Stimulated activated CD4-positive, alpha-beta T cell treated with anti-CD3 and anti-CD28 coated beads, Interleukin-2, amount 100 ng/mL, for 48 hours (primary cell): Measurements from ENCODE around the gene PPP2R2B.

Source experiments
- DNase-seq, 2 donors: peaks; one replicate each; pipeline ENCODE4 v3.0.0-alpha.2; 2020

Gene PPP2R2B

GRCh38 chr5:146821732-146822131 lies 56.8 kb downstream of the PPP2R2B start:
- no peak for DNase-seq

DNA sequence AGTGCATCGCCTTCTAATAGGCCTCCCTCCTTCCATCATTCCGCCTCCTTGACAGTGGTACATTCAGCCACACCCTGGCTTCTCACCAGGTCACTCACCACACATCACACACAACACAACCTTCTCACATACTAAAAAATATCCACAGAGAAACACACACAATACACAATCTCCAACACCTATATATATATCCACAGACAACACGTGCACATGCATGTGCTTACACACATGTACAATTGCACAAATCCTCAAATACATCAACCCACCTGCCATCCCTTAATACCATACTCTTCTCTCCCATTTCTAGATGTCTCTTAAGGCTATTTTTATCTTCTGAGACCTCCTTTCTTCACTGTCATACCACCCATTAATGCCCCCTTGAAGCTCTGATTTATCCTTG lies 57.6 kb downstream of the PPP2R2B start:
- no peak for DNase-seq

- DNase-seq = no peak
Measured at GRCh38 chr5:146818822-146819221, 59.7 kb downstream of the PPP2R2B start.

- no peak for DNase-seq
Measured at GRCh38 chr5:146817973-146818372, 60.6 kb downstream of the PPP2R2B start.

DNA sequence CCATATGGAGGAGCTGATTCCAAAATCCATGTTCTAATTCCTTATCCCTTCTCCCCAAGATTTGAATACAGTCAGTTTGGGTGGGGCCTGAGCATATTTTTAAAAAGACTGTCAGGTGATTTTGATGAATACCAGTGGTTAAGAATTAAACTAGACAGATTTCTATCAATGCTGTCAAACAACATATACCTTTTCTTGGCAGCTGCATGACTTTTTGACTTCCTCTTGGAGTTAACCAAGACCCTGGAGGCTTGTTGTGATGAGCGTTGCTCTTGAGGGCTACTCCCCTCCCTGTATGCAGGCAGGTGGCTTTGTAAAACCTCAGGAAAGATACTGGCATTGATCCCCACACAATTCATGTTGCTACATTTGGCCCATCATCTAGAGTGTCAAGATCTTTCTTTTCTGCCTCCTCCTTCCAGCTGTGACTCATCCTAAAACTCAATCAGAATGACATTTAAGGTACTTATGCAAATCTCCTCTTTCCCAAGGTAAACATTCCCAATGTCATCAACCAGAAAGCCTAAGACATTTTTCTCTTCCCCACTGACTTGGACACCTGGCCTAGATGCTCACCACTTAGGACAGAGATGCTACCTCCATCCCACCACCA lies 61.7 kb downstream of the PPP2R2B start:
- DNase-seq = no peak

- DNase-seq = no peak
Measured at GRCh38 chr5:146815411-146815810, 63.1 kb downstream of the PPP2R2B start.

DNA sequence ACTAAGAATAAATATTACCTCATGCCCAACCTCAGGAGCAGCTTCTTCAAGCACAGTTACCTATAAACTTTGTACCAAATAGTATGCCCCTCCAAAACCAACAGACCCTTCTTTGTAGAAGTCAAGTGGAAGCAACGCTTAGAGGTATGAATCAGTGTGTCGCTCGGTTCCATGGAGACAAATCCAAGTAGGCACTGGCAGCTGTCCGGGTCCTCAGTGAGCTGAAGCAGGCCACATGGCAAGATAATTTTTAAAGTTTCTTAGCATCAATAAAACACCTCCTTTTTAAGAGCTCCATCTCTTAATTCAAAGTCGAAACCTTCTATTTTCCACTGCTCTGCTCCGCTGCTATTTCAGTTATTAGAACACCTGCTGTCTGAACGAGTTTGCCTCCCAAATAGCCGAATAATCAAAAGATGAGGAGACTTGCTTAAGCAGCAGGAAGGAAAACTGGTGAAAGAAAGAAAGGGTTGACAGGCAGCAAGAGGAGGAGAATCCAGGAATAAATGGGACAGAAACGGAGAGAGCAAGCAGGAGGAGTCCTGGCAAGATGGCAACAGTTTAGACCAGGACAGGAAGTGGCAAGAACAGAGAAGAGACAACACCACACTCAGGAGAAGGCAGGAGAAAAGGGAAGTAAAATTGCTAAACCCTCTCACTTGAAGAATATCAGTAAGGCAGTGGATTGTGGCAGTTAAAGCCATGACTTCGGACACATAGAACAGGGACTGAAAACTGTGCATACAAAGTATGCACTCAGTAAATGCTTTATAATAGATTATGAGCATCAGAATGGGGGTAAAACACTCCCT lies 65.0 kb downstream of the PPP2R2B start:
- DNase-seq = no peak

DNA sequence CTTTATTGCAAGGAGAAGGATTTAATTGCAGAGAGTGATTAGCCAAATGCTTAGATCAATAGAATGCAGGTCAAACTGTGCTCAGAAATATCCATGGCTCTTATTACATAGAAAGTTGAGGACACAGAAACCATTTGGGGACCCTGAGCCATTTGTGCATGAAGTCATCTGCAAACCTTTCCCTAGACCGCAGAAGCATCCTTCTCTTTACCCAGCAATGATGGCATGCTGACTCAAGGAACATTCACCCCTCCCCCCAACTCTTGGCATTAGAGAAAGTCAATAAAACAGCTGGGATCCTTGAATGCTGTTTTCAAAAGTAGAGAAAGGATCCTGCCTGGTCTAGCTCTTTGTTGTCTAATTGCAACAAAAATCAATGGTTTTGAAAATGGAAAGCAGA lies 73.5 kb downstream of the PPP2R2B start:
- no peak for DNase-seq

DNA sequence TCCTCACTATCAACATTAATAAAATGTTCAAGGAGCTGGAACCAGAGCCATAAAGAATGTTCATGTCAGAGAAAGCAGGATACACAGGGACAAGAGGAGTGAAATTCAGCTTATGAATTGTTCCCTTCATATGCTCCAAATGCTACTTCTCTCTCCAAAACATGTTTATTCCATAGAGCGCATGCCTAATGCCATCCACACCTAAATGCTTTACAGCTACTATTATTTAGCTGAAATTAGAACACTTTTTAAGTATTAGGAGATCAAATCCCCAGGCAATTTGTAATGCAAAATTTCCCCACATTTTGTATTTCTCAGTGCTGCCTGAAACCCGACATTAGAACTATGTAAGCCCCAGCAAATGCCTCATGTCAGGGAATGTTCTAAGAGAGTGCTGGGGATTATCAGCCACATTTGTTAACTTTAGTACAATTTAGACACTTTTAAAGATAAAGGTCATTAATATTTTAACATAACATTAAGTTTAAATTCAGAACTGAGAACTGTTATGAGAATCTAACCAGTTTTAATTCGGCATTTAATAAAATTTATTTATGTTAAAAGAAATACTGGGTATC lies 75.5 kb downstream of the PPP2R2B start:
- DNase-seq = no peak

DNA sequence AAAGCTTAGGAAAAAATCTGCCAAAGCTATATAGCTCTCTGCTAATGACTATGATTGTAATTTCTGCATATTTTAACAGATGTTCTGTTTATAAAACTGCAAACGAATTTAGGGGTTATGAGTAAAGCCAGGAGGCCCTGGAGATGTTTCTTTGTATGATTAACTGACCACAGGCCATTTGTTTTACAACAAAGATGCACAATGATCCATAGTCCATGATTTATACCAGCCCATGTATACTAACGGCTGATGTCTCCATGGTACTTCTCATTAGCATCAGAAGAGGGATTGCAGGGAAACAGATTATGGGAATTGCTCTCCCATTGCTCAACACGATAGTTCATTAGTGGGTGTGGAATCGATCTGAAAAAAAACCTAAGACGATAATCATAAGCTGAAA lies 78.9 kb downstream of the PPP2R2B start:
- DNase-seq = no peak

DNA sequence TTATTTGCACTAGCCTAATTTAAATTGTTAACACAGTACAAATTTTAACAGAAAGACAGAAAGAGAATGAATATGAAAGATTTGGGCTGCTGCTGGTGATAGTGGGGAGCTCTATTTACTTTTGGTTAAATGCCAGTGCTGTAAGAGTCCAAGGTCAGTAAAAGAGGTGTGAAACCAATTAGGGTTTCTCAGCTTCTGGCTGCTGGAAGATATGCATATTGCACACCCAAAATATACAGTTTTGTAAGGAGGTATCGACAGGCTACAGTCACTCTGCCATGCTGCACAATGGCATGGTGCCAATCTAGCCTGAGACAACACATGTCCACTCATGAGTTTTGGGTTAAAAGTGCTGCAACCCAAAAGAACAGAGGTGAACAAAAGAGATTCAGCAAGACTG lies 79.3 kb downstream of the PPP2R2B start:
- no peak for DNase-seq

DNA sequence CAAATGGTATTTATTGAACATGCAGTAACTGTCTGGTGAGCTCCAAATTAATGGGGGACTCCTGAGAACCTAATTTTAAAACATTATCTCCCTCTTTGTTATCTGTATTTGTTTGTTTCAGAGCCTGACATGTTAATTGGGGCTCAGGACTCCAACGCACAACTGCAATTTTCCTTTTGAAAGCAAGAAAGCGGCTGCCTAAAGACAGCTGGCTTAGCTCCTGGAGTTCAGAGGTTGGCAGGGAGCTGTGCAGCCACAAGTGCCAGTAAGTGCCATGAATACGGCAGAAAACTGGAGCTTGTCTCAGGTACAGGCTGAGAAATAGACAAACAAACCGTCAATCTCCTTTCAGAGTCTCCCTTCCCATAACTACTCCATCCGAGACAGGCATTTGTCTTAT lies 80.9 kb downstream of the PPP2R2B start:
- DNase-seq = no peak

GRCh38 chr5:146796911-146797310 lies 81.6 kb downstream of the PPP2R2B start:
- DNase-seq = no peak

GRCh38 chr5:146796144-146796543 lies 82.4 kb downstream of the PPP2R2B start:
- DNase-seq = no peak

GRCh38 chr5:146794326-146795029 lies 84.1 kb downstream of the PPP2R2B start:
- no peak for DNase-seq

GRCh38 chr5:146793709-146794108 lies 84.8 kb downstream of the PPP2R2B start:
- no peak for DNase-seq

GRCh38 chr5:146791471-146791870 lies 87.1 kb downstream of the PPP2R2B start:
- no peak for DNase-seq

- DNase-seq = no peak
Measured at GRCh38 chr5:146789712-146790653, 88.6 kb downstream of the PPP2R2B start.

- no peak for DNase-seq
Measured at GRCh38 chr5:146788898-146789297, 89.7 kb downstream of the PPP2R2B start.

- no peak for DNase-seq
Measured at GRCh38 chr5:146785065-146785464, 93.5 kb downstream of the PPP2R2B start.

DNA sequence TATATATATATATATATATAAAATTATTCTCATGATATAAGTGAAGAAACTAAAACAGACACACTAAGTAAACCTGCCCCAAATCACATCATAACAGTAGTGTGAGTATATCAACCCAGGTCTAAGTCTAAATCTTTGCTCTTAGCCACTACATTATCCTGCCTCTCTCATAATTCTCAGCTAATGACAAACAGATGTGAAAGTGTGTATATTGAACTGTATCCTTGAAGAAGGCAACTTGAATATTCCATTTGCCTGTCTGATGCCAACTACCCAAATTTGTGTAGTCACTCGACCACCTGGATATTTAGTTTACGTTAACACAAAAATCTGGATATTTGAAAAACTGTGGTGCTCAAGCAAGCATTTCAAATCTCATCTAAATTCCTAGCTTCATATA lies 97.4 kb downstream of the PPP2R2B start:
- DNase-seq = no peak

GRCh38 chr5:146779211-146779869 lies 99.2 kb downstream of the PPP2R2B start:
- DNase-seq = no peak
